Kidney capillary endothelial cell (primary cell): ENCODE measurements around the gene GARNL3.

Experiments used
- DNase-seq: peaks from one replicate; pipeline ENCODE4 v3.0.0-alpha.2; 2018; ENCODE audit warnings: low spot score

The GARNL3 gene

DNA sequence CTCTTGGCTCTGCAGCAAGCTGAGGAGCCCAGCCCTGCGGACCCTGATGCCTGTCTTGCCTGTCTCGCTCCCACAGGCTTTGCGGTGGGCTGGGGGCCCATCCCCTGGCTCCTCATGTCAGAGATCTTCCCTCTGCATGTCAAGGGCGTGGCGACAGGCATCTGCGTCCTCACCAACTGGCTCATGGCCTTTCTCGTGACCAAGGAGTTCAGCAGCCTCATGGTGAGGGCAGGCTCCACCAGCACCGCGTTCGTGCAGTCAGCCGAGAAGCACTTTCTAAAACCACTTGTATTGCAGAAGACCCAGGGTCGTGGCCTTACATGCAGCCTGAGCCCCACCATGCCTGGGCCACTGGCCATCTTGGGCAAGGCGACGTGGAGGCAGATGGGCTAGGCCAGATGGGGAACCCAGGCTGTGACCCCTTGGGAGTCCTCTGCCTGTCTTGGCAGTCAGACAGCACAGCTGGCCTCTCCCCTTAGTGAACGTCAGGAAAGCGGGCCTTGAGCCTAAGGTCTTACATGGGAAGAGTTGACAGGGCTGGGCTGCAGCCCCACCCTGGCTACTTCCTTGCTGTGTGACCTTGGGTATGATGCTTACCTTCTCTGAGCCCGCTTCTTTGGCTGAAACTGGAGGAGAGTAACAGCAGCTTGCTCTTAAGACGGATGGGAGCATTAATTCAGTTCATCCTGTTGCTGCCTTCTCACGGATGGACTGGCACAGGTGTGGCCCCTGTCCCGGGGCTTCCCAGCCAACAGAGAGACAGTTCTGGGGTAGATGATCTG is 141.0 kb downstream of the GARNL3 start:
- DNase-seq: no peak

DNA sequence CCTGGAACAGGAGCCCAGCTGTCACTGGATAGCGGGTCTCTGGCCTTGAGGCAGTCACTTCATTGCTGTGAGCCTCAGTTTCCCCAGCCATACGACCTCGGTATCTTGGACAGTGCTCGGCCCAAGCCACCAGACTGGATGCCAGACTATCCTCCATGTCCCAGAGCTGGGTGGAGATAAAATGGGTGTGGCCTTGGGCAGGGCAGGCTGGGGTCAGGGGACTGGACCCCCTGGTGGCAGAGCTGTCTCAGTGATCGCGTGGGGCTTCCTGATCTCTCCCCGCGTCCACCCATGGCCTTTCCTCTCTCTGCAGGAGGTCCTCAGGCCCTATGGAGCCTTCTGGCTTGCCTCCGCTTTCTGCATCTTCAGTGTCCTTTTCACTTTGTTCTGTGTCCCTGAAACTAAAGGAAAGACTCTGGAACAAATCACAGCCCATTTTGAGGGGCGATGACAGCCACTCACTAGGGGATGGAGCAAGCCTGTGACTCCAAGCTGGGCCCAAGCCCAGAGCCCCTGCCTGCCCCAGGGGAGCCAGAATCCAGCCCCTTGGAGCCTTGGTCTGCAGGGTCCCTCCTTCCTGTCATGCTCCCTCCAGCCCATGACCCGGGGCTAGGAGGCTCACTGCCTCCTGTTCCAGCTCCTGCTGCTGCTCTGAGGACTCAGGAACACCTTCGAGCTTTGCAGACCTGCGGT is 142.4 kb downstream of the GARNL3 start:
- DNase-seq: no peak

DNA sequence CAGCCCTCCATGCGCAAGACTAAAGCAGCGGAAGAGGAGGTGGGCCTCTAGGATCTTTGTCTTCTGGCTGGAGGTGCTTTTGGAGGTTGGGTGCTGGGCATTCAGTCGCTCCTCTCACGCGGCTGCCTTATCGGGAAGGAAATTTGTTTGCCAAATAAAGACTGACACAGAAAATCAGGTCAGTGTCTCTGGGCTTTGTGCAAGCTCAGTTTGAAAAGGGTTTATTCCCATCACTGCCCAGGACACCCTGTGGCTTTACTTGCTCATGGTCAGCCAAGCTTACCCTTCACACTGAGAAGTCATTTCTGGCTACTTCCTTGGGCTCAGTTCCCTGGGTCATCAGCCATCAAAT is 142.9 kb downstream of the GARNL3 start:
- DNase-seq: no peak

DNA sequence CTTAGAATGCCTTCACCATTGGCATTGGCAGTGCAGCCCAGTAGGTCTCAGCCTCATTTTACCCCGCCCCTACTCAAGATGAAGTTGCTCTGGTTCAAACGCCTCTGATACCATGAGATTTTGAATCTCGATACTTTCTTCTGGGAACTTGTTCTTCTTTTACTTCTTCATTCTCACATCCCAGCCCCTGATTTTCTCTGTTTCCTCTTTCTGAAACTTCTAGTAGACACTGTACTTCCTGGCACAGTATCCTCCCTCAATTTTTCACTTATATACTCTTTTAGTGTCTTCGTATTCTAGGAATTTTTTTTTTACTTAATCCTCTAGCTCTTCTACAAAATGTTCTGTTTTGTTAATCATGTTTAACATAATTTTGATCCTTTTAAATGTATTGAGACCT is 146.5 kb downstream of the GARNL3 start:
- no peak for DNase-seq

DNA sequence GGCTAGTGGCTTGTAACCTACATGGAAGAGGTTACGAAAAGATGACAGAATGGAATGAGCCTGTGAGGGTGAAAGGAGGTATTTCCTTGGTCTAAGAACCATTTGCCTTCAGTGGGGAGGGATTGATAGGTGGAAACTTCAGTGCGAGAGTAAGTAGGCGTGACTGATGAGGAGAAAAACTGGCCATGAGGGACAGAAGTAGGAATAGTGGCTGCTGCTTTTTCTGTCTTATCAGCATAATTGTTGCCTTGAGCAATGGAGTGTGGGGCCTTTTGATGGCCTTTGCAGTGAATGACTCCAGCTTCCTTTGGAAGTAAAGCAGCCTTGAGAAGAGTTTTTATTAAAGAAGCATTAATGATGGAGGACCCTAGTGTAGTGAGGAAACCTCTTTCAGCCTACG is 150.6 kb downstream of the GARNL3 start:
- DNase-seq: no peak

DNA sequence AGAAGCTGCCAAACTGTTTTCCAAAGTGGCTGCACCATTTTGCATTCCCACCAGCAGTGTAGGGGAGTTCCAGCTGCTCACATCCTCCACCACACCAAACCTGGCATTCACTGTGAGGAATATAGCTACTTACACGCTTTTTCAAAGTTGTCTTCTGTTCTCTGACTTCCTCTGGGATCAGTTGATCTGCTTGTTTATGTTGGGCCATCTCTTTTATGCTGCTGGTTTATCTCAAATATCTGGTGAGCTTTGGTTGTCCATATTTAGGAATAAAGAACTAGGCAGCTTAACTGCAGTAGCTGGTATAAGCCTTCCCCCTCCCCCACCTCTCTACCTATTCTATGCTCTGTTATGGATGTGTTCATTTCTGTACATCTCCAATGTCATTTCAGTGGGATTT is 151.1 kb downstream of the GARNL3 start:
- DNase-seq: no peak

DNA sequence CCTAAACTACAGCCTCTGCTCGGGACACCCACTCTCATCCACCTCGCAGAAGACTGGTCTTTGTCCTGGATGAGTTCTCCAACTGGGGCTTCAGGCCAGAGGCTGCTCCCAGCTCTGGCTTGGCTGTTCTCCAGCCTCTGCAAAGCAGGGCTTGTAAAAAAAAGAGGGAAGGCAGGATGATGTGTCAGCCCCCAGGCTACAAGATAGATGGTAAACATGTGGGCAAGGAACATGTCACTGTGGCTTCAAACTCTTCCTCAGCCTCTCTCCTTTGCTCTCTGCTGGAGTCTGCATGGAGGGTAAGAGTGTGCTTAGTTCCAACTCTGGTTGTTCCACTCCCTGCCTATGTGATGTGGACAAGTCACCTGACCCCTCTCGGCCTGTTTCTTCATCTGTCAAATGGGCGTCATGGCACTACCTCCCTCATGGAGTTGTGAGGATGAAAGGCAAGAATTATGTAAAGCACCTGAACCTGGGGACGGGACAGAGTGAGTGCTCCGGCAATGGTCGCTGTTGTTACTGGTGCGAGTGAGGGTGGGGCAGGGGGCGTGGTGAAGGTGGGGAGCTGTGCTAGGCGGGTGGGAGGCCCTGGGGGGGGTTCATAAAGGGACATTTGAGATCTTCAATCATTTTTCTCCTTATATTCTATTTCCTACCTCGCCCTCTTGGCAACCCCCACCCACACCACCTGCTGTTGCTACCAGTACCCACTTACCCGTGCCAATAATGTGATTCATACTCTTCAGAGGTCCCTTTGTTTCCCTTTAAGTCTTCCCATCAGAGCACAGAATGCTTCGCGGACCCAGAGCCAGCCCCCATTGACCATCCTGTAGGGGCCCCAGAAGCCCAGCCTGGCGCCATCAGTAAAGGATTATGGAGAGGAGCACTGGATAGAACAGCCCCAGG is 152.8 kb downstream of the GARNL3 start:
- DNase-seq: no peak

DNA sequence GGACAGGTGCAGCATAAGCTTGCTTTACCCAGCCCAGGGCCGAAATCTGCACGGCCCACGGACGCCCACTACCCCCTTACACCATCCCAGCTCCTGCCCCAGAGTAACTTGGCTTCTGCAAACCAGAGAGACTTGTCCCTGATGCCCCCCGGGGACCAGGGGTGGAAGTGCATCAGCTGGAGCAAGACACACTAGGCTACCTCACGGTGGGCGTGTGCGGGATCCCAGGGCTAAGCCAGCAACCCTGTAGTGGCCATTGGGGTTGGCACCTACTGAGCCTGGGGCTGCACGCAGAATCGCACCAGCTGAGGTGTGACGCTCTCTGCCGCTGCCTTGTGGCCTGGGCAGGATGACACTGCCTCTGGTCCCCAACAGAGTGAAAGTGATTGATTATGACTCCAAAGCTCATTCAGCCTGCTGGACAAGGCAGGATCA is 153.5 kb downstream of the GARNL3 start:
- DNase-seq: no peak

DNA sequence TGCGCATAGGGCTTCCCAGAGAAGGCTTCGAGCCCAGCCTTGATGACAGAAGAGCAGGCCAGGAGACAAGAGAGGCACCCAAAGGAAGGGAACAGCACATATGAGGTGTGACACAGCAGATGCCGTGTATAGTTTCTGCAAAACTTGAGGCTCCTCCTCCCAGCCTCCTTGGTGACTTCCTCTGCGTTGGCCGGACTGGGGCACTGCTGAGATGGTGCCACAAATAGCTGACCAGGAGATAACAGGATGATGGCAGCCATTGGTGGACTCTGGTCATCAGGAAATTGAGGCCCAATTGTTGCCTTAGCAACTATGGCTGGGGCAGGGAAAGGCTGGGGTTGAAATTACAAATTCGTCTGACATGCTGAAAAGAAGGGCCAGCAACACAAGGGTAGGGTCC is 154.8 kb downstream of the GARNL3 start:
- DNase-seq: no peak

DNA sequence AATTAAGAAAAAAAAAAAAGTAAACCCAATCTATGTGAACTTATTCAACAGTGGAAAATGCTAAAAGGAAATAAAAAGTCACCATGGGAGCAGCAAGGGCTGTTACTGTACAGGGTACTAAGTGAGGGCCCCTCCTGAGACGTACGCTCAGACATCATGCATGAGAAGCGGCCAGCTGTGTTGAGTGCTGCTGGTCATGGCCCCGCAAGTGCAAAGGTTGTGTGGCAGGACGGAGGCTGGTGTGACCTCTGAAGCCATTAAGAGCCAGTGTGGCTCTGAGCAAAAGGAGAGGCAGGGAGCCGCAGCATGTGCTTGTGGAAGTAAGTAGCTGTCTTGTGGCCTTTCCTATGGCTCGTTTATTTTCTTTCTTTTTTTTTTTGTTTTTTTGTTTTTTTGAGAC is 156.5 kb downstream of the GARNL3 start:
- no peak for DNase-seq

DNA sequence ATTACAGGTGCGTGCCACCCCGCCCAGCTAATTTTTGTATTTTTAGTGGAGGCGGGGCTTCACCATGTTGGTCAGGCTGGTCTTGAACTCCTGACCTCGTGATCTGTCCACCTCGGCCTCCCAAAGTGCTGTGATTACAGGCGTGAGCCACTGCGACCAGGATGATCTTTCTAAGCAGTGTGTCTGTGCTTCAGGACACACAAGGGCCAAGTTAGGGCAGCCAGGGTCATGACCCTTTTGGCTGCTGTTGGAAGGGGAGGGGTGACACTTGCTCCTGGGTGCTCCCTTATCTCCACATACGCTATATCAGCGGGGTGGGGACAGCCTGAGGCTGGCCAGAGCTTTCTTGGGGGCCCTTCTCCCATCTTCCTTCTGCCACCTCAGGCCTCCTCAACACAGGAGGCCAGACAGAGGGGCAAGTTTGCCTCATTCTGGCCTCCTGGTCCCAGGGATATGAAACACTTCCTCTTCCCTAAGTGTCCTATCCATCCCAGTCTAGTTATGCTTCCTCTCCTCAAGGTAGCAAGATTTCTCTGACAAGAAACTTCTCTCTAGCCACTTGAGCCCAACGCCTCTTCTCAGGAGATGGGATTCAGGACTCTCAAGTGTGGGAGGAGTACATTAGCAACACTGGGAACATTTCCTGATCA is 157.7 kb downstream of the GARNL3 start:
- DNase-seq: no peak

DNA sequence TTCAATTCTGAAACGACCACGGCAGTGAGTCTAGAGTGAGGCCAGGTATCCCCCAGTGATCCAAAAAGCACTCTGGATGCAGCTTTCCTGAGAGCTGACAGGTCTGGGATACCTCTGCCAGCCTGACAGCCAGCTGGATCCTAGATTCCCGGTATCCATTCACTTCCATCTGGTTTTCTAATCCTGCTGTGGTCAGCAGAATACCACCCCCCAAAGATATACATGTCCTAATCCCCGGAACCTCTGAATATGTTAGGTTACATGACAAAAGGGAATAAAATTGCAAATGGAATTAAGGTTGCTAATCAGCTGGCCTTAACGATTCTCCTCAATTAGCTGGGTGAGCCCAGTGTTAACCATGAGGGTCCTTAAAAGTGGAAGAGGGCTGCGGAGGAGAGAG is 158.2 kb downstream of the GARNL3 start:
- DNase-seq: no peak

DNA sequence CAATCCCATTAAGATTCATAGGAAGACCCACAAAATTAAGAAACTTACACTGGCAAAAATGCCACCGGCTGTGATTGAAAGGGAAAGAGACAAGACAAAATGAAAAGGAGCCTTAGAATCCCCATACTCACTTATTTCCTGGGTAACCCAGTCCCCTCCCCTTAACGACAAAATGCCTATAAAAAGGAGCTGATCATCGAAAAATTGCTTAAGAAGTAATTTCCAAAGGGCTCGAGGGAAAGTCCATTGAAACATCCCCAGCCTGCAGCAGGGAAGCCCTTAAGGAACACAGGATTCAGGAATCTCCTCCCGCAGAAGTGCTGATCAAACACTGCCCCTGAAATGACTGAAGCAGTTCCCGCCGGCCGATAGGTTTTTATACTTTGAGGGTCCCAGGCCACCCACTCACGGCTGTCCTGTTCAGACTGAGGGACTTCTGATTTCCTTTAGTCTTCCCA is 158.9 kb downstream of the GARNL3 start:
- no peak for DNase-seq

DNA sequence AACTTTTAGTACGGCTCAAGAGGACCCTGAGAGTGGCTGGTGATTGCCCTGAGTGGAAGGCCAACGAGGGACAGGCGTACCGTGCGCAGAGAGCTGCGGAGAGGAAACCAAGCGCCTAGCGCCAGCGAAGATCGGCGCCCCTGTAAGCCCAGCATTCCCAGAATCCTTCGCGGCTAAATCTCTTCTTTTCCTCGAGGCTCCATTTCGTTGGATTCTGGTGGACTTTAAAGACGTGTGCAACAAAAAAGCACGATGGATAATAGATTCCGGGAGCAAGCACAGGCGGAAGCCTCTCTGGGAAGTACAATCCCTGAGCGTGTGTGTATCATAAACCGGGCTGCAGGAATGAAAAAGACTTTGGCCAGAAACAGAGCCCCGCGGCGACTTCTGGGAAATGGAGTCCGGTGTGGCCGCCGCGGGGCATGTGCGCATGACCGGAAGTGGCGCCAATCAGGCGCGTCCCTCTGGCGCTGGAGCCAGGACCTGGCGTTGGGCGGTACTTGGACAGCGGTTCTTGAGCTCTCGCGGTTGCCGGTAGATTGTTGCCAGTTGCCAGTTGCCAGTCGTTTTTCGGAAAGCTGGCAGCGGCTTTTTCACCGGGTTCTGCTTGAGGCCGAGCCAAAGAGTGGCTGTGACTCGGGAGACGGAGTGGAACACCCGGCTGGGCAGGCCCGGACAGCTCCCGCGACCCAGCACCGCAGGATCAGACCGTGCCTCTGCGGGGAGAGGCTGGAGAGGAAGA is 159.5 kb downstream of the GARNL3 start, which contains the start of gene ZNF79:
TSS of gene ZNF79 (plus strand) at position 449 of the 742 bp plus-strand sequence. CDS start 406 bp downstream, outside the sequence.
- peak; percentile 92 for DNase-seq

DNA sequence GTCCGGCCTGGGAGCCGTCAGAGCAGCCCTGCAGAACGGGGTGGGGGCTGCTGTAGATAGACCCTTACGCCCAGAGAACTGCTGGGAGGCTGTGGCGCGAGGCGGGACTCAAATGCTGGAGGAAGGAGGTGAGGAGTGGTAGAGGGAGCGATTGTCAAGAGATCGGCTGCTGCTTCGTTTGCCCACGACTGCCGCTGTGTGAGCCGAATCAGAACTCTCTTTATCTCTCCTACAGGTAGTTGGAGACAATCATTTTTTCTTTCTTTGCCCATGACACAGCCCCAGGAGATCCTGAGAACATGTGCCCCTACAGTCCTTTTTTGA is 160.1 kb downstream of the GARNL3 start:
- DNase-seq: no peak

DNA sequence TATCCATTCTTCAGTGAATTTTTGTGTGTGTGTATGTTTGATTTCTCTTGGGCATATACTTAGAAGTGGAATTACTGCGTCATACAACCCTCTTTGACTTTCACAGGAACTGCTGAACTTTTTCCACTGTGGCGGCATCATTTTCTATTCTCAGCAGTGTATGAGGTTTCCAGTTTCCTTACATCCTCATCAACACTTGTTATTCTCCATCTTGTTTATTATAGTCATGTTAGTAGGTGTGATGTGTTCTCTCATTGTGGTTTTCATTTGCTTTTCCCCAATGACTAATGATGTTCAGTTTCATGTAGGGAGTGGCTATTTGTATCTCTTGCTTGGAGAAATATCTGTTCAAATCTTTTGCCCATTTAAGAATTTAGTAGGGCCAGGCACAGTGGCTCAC is 162.2 kb downstream of the GARNL3 start:
- no peak for DNase-seq

DNA sequence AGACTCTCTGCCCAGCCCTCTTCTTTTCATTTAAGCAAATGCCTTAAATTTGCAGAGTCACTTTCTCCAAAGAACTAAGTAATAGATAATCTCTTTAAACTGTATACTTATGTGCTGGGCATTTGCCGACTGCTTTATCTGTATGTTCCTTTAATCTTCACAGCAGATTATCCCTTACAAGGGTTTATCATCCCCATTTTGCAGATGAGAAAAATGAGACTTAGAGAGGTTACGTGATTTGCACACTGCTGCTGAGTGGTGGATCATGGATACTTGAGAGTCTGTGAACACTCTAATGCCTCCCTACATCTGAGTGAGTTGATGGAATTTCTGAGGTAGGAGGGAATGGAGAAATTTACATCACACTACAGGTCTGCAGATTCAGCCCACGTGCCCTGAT is 163.8 kb downstream of the GARNL3 start:
- no peak for DNase-seq

DNA sequence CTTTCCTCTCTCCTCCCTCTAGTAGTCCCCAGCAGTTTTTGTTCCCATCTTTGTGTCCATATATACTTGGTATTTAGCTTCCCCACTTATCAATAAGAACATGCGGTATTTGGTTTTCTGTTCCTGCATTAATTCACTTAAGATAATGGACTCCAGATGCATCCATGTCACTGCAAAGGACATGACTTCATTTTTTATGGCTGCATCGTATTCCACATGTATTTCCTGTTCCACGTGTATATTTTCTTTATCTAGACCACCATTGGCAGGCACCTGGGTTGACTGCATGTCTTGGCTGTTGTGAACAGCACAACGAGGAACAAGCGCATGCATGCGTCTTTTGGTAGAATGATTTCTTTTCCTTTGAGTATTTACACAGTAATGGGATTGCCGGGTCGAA is 165.8 kb downstream of the GARNL3 start:
- DNase-seq: no peak

DNA sequence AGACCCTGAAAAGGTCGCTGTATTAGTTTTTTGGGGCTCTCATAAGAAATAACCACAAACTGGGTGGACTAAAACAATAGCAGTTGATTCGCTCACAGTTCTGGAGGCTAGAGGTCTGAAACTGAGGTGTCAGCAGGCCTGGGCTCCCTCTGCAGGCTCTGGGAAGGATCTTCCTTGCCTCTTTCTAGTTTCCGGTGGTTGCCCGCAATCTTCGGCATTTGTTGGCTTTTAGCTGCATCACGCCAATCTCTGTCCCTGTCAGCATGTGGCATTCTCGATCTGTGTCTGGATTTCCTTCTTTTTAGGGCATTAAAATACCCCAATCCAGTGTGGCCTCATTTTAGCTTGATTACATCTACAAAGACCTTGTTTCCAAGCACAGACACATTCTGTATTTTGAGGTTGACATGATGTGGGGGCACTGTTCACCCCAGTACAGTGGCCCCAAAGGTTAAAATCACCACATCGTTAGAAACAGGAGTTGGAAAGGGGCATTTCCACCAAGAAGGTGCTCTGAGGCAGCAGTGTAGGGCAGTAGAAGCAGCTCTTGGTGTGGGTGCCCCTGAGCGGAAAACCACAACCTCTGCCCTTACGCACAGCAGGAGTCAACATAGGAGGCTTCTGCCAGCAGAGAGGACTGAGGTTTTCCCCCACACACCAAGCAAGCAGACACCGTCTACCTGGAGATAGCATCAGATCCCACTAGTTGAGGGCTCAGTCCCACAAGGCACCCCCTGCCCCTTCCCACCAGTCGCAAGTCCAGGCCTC is 173.1 kb downstream of the GARNL3 start:
- DNase-seq: no peak

DNA sequence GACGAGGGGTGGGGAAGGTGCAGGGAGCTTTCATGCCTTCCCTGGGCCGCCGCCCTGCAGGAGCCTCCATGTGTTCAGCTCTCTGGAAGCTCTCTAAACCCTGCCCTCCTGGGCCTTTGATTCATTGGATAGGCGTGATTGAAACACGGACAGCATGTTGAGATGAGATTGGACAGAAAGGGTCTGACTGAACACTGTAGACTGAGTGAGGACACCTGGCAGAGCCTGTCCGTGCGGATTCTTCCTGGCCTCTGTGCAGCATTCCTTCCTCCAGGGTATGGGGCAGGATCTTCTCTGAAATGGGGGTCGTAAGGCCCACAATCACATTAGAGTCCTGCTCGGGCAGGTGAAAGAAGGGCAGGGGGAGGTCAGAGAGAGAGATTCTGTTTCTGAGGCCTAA is 173.8 kb downstream of the GARNL3 start:
- DNase-seq: no peak
